HG02840 (cell line): ENCODE data around the gene DROSHA.
"Not testable (repeated sequence)": the region's sequence is repeated elsewhere in the genome, so short reads cannot be mapped to it uniquely, and the experiment has no call there.

Source experiments
- ATAC-seq: cut with Tn5 transposase; IDR thresholded peaks from one replicate; pipeline ENCODE4 v1.9.1; 2021; ENCODE audit warnings: mild to moderate bottlenecking, moderate library complexity, moderate number of reproducible peaks; ENCODE audit not compliant: unreplicated experiment, low FRiP score

Gene DROSHA

DNA sequence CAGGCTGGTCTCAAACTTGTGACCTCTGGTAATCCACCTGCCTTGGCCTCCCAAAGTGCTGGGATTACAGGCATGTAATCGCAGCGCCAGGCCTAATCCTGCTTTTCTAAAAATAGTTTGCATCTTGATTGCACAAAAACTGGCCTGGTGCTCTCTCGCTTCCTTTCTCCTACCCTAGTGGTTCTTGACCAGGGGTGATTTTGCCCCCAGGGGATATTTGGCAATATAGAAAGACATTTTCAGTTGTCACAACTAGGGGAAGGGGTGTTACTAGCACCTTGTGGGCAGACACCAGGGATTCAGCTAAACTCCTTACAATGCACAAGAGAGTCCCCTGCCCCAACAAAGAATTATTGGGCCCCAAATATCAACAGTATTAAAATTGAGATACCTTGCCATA lies 139.8 kb downstream of the DROSHA start:
- no peak for ATAC-seq

GRCh38 chr5:31390256-31390655 lies 141.6 kb downstream of the DROSHA start:
- no peak for ATAC-seq

DNA sequence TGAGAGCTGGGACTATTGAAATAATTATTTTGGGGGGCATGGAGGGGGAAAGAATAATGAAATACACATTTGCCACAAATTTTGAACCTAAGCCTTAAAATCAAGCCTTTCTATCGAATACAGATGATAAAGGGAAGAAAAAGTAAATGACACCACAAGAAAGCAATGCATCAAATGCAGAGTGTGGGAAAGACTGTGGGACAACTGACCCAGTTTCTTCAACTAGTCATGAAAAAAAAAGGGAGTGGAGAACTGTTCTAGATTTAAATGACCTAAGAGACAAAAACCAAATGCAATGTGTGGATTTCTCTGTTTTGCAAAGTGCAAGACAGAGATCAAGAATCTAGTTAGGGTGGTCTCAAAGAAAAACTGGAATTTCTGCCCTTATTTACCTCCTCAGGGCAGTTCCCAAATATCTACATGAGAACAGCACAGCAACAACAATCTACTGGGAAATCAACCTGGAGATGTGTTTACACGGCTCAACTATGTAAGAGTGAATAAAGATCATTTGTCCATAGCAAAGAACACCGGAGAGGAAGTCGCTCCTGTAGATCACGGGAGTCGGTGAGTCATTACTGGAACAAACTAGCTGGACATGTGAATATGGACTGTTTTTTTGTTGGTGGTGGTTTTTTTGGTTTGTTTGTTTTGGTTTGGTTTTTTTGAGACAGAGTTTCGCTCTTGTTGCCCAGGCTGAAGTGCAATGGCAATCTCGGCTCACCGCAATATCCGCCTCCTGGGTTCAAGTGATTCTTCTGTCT lies 145.9 kb downstream of the DROSHA start:
- no peak for ATAC-seq

- no peak for ATAC-seq
These were observed 148.2 kb downstream of the DROSHA start for GRCh38 chr5:31383734-31384133.

- ATAC-seq = no peak
These were observed 149.6 kb downstream of the DROSHA start for GRCh38 chr5:31382051-31382878.

- ATAC-seq = no peak
These were observed 150.6 kb downstream of the DROSHA start for GRCh38 chr5:31381299-31381698.

DNA sequence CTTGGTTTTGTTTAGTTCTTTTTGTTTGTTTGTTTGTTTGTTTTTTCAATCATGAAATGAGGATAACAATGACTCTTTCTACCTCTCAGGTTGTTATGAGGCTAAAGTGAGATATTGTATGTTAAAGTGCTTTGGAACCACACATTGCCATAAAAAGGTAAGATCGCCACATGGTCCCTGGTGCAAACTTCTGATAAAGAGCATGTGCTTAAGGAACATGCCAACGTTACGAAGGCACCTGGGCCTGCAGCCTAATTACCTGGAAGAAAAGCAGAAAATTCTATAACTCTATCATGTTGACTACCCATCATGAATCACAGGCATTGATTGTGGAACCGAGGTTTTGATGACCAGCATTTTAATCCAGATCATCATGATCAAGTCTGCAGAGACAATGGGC lies 151.8 kb downstream of the DROSHA start:
- ATAC-seq = no peak

- ATAC-seq = no peak
These were observed 153.1 kb downstream of the DROSHA start for GRCh38 chr5:31378838-31379237.

- no peak for ATAC-seq
These were observed 153.8 kb downstream of the DROSHA start for GRCh38 chr5:31378136-31378535.

- ATAC-seq = no peak
These were observed 154.5 kb downstream of the DROSHA start for GRCh38 chr5:31377274-31377946.

DNA sequence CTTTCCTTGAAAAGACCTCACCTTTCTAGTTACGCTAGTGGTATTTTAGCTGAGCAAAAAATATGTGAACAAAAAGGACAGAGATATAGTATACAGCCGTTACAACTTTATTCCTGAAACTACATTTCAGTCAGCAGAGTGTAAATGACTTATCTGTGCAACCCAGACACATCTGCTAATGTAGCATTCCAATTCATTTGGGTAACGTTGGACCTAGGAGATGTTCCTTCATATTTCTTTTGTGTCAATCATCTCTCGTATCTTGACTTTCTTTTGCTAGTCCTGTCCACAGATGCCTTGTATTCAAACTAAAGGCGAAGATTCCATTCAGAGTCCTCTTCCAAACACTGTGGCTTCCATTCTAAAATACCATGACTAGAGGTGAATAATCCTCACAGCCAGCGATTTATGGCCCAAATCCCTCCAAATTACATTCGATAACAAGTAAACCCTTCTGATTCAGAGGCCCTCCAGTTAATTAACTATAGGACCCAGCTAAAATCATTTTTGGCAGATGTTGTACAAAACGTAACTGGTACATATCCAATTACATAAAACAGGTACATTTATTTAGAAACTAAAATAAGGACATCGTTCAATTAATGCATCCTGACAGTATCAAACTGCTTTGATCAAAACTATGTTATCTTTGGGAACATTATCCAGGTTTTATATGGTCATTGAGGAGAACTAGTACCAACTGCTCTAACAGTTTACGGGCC lies 155.7 kb downstream of the DROSHA start:
- no peak for ATAC-seq

- ATAC-seq = no peak
These were observed 159.8 kb downstream of the DROSHA start for GRCh38 chr5:31372124-31372523.

DNA sequence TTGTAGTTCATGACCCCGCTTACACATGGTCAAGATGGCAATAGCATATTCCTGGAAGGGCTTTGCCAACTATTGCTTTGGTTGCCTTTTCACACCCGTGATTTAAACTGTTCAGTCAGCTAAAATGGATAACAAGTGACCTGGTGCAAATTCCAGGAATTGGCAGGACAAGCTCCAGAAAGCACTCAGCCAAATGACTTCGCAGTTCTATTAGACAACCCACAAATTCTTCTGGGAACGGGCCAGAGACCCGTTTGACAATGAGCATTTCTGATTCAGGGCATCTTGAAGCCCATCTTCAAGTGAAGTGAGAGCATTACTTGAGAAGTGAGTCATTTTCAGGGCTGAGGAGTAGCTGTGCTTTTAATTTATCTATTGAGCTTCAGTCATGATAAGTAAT lies 165.0 kb downstream of the DROSHA start:
- ATAC-seq = no peak

- ATAC-seq = no peak
These were observed 166.1 kb downstream of the DROSHA start for GRCh38 chr5:31365776-31366175.

DNA sequence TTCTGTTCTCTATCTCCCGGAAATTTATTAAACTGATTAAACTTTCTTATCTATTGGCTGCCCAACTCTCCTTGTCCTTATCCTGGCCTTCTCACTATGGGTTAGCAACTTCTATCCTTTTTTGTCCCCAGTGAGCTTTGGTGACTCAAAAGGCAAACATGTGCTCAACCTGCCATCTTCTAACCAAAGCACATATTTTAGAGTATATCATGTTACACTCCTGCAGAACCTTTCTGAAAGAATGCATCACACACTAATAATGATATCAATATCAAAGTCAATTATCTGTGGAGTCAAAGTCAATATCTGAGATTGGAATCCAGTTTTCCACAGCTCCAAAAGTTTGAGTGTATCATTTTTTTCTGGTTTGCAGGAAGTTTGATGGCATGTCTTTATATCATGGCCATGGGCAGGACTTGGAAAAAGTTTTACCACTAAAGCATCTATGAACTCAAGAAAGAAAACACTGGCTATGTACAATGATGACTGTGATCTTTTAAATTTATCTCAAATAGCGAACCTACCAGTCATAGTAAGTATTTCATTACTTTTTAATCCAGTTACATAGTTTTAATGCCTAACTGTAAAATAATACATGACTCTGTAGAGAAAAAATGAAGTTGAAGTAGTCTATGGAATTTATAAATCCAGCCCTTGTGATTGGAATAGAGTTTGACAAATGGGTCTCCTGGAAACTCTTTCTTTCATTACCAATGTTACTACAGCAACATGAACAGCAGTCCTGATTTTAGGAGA lies 166.8 kb downstream of the DROSHA start:
- ATAC-seq = no peak

DNA sequence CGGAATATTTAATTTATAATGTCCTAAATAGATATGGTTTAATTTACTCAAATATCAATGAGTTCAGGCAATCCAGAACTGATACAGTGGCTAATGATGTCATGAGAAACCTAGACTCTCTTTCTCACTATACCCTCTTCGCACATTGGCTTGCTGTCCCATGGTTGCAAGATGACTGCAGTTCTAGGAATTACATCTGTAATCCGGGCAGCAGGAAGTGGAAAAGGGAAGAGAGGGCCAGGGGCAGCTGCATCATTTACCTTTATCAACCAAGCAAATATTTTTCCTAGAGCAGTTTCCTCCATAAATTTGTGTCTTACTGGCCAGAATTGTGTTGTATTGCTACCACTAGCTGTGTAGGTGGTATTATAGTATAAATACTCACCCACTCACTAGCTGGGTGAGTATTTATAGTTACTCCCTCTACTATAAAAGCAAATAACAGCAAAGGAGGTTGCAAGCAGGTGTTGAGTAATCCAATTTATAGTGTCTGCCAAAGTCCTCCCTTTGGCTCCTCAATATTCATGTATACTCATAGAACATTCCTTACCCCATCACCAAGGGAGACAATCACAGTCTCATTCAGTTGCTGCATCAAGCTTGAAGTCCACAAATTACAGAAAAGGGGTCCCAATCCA lies 168.8 kb downstream of the DROSHA start:
- ATAC-seq = no peak

- no peak for ATAC-seq
These were observed 169.4 kb downstream of the DROSHA start for GRCh38 chr5:31362529-31362900.

- not testable (repeated sequence) for ATAC-seq
These were observed 170.0 kb downstream of the DROSHA start for GRCh38 chr5:31361704-31362528.

GRCh38 chr5:31361234-31361633 lies 170.7 kb downstream of the DROSHA start:
- no peak for ATAC-seq
